ENCODE measurements around the gene DUSP2. TPM values are rescaled to one million over a fixed set of nuclear protein-coding genes. Genes with fewer than 3 reads are reported as not detected.
A peak's percentile ranks its signal among the peaks of the same experiment; 100 is the strongest.

The DUSP2 gene
- total RNA-seq, 3 donors from 2014 or later: 1.9 to 57.5 (median 12.8) TPM

DNA sequence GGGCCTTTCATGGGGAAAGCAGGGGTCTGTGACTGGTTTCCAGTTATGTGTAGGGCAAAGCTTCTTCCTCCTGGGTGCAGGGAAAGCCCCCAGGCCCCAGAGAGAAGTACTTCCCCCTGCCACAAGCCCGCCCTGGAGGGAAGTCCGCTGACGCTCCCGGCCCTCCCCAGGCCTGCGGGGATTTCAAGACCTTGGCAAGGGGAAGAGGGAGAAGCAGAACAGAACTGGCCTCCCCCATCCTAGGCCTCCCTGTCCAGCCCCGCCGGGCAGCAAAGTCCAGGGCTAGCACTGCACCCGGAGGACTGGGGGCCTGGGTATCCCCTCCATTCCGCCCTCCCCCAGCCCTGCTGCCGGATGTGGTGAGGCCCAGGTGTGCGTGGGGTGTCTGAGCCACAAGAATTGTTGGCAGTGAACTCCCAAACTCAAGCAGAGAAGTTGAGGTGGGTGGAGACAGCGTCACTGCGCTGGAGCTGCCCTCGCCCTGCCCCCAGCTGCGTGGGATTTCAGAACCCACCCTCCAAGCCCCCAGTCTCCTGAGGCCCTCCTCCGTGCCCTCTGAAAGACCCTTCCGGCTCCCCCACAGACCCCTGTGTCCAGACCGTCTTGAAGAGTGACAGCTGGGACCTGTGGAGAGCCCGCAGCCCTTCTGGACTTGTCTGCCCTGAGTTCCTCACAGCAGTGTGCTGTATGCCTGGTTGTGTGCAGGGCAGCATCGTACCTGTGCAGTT lies 1.1 kb upstream of the DUSP2 start:
- no peaks in the 10 kb centered on the region for H3K9me3 ChIP-seq
- H3K4me1 ChIP-seq: peaks cover 11 to 22% of the 10 kb centered on the region in 2 donors
- H3K27me3 ChIP-seq: no peaks in the 10 kb centered on the region
- H3K36me3 ChIP-seq: no peaks in the 10 kb centered on the region
- DNase-seq (ENCODE audit: low spot score in 2 of 2): peak; percentile 52 to 74
- H3K4me3 ChIP-seq: peak overlapping the region in 1 of 3 donors; percentile 95
- intact Hi-C loops (cut with DNase I; ENCODE audit: low total_unique reads): no loop called here
- H3K27ac ChIP-seq: peak overlapping the region; percentile 88 to 89
- TF ChIP-seq POLR2A (IDR thresholded peaks at IDR 0.05) (no peak), POLR2AphosphoS5 (IDR thresholded peaks at IDR 0.05) (no peak)
- TF ChIP-seq, protein P1, sequence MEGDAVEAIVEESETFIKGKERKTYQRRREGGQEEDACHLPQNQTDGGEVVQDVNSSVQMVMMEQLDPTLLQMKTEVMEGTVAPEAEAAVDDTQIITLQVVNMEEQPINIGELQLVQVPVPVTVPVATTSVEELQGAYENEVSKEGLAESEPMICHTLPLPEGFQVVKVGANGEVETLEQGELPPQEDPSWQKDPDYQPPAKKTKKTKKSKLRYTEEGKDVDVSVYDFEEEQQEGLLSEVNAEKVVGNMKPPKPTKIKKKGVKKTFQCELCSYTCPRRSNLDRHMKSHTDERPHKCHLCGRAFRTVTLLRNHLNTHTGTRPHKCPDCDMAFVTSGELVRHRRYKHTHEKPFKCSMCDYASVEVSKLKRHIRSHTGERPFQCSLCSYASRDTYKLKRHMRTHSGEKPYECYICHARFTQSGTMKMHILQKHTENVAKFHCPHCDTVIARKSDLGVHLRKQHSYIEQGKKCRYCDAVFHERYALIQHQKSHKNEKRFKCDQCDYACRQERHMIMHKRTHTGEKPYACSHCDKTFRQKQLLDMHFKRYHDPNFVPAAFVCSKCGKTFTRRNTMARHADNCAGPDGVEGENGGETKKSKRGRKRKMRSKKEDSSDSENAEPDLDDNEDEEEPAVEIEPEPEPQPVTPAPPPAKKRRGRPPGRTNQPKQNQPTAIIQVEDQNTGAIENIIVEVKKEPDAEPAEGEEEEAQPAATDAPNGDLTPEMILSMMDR (IDR thresholded peaks at IDR 0.05): no peak

DNA sequence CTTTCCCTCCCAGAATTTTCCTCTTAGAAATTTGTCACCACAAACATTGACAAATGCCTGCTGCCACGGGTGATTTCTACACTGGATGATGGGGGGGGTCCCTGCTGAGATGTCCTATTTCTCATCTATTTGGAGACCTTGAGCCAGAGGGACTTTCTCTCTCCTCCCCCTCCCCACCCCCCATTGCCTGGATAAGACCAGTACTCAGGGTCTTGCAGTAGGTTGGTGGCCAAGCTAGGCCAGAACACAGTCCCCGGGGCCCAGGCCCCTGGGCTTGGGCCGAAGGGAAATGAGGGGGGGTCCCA lies 560 bp upstream of the DUSP2 start:
- Histone ChIP-seq H3K4me1 (peaks cover 11 to 22% of the 10 kb centered on the region in 2 donors), H3K27ac (peak overlapping the region; percentile 88 to 89), H3K4me3 (peak overlapping the region; percentile 47 to 95 (median 69)), H3K9me3 (no peaks in the 10 kb centered on the region), H3K36me3 (no peaks in the 10 kb centered on the region), H3K27me3 (no peaks in the 10 kb centered on the region)
- TF ChIP-seq POLR2AphosphoS5 (IDR thresholded peaks at IDR 0.05) (no peak), POLR2A (IDR thresholded peaks at IDR 0.05) (no peak)
- TF ChIP-seq, protein P1 (IDR thresholded peaks at IDR 0.05): no peak
- no peak for DNase-seq (ENCODE audit: low spot score in 2 of 2)
- intact Hi-C loops (cut with DNase I; ENCODE audit: low total_unique reads): no loop called here

DNA sequence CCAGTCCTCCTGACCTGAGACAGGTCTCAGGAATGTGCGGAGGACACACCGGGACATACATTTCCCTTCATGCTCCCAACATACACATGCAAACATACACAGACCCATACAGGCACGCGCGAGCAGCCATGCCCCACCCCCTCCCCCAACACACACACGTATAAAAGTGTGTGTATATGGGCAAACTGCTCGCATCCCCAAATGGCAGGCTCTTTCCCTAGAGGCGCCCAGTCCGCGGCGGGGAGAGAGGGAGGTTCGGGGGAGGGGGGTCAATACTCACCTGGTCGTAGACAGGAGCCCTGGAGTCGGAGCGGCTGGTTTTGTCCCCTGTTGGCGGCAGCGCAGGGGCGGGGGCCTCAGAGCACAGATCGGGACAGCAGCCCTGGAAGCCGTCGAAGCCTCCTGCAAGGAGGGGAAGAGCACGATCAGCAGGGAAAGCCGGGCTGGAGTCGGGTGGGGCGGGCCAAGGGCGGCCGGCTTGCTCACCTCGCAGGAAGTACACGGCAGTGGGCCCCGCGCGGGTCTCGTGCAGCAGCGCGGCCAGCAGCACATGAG lies 682 bp downstream of the DUSP2 start:
- peak overlapping the region; percentile 47 to 95 (median 69) for H3K4me3 ChIP-seq
- H3K9me3 ChIP-seq: no peaks in the 10 kb centered on the region
- TF ChIP-seq POLR2A (IDR thresholded peaks at IDR 0.05) (no peak), POLR2AphosphoS5 (IDR thresholded peaks at IDR 0.05) (no peak)
- TF ChIP-seq, protein P1 (IDR thresholded peaks at IDR 0.05): no peak
- peak overlapping the region; percentile 88 to 89 for H3K27ac ChIP-seq
- no peak for DNase-seq (ENCODE audit: low spot score in 2 of 2)
- intact Hi-C loops (cut with DNase I; ENCODE audit: low total_unique reads): no loop called here
- H3K36me3 ChIP-seq: no peaks in the 10 kb centered on the region
- H3K4me1 ChIP-seq: peaks cover 11 to 22% of the 10 kb centered on the region in 2 donors
- no peaks in the 10 kb centered on the region for H3K27me3 ChIP-seq

DNA sequence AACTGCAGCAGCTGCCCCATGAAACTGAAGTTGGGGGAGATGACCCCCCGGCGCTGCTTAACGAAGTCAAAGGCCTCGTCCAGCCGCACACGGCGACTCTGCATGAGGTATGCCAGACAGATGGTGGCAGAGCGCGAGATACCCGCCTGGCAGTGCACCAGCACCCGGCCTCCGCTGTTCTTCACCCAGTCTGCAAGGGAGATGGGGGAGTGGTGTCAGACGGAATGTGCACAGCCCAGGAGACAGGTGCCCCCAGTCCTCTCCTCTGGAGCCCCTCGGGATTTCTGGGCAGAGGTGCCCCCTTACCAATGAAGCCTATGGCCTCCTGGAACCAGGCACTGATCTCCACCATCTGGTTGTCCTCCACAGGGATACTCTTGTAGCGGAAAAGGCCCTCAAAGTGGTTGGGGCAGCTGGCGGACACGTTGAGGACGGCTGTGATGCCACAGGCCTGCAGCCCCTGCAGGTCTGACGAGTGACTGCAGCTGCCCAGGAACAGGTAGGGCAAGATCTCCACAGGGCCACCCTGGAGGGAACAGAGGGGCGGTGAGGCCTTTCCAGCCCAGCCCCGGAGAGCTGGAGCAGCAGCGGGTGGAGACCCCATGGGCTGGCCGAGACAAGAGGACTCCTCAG lies 1.3 kb downstream of the DUSP2 start:
- intact Hi-C loops (cut with DNase I; ENCODE audit: low total_unique reads): no loop called here
- no peaks in the 10 kb centered on the region for H3K9me3 ChIP-seq
- peak overlapping the region; percentile 47 to 95 (median 69) for H3K4me3 ChIP-seq
- no peaks in the 10 kb centered on the region for H3K27me3 ChIP-seq
- TF ChIP-seq POLR2AphosphoS5 (IDR thresholded peaks at IDR 0.05): no peak
- TF ChIP-seq, protein P1 (IDR thresholded peaks at IDR 0.05): peak in 2 of 3 donors; percentile 24 to 35
- peak overlapping the region in 1 of 2 donors; percentile 3 for H3K27ac ChIP-seq
- peaks cover 11 to 22% of the 10 kb centered on the region in 2 donors for H3K4me1 ChIP-seq
- no peaks in the 10 kb centered on the region for H3K36me3 ChIP-seq
- no peak for DNase-seq (ENCODE audit: low spot score in 2 of 2)
